Keratinocyte (primary cell): ENCODE measurements around the gene UNC13B. TPM values are rescaled to one million over a fixed set of nuclear protein-coding genes. Genes with fewer than 3 reads are reported as not detected.
"Not testable (repeated sequence)": the region's sequence is repeated elsewhere in the genome, so short reads cannot be mapped to it uniquely, and the experiment has no call there.

Experiments
- DNase-seq: peaks from one replicate; pipeline ENCODE4 v3.0.0-alpha.2; 2011; ENCODE audit warnings: low read depth, missing footprints, low spot score
- FAIRE-seq: peaks from 2 replicates; lab custom pipeline; 2011; peaks lifted over from hg19 to GRCh38; lab: Jason Lieb, UNC
- H2AFZ ChIP-seq: 2 replicates; pipeline ENCODE4 v1.6.0; 2012; ENCODE audit warnings: low read length, control low read depth, inconsistent platforms; ENCODE audit not compliant: control insufficient read depth
- H3K27ac ChIP-seq: 2 replicates; pipeline ENCODE4 v1.5.1; 2011; ENCODE audit warnings: low read length; ENCODE audit not compliant: control insufficient read depth, insufficient read depth
- H3K27me3 ChIP-seq: 3 replicates; pipeline ENCODE4 v1.6.0; 2011; ENCODE audit warnings: low read length; ENCODE audit not compliant: control insufficient read depth, insufficient read depth; ENCODE audit errors: extremely low read depth
- H3K36me3 ChIP-seq, 2 experiments: 2 replicates in 1 of 2; 3 replicates in 1 of 2; pipeline ENCODE4 v1.5.1; 2011; ENCODE audit warnings: low read length in 2 of 2, mild to moderate bottlenecking in 1 of 2; ENCODE audit not compliant: control insufficient read depth in 2 of 2, insufficient read depth in 2 of 2; ENCODE audit errors: extremely low read depth in 1 of 2
- H3K4me1 ChIP-seq: 3 replicates; pipeline ENCODE4 v1.5.1; 2011; ENCODE audit warnings: low read length; ENCODE audit not compliant: control insufficient read depth, insufficient read depth; ENCODE audit errors: extremely low read depth
- H3K4me2 ChIP-seq: 3 replicates; pipeline ENCODE4 v1.6.0; 2011; ENCODE audit warnings: low read depth, low read length; ENCODE audit not compliant: control insufficient read depth, insufficient read depth; ENCODE audit errors: extremely low read depth
- H3K4me3 ChIP-seq, 3 experiments: fragments of 200-600 bp in 1 of 3; sonication (generic) in 1 of 3; 2 replicates in 2 of 3; 3 replicates in 1 of 3; pipeline ENCODE4 v1.5.1; 2011 to 2016; ENCODE audit warnings: low read length in 3 of 3, mild to moderate bottlenecking in 3 of 3, control low read depth in 2 of 3, inconsistent platforms in 1 of 3, low read depth in 1 of 3, mixed read lengths in 1 of 3, mixed run types in 1 of 3, moderate library complexity in 1 of 3; ENCODE audit not compliant: control insufficient read depth in 2 of 3, insufficient read depth in 2 of 3; ENCODE audit errors: extremely low read depth in 1 of 3
- H3K79me2 ChIP-seq: 2 replicates; pipeline ENCODE4 v1.6.0; 2012; ENCODE audit warnings: low read length; ENCODE audit not compliant: control insufficient read depth, insufficient read depth
- H3K9ac ChIP-seq: 3 replicates; pipeline ENCODE4 v1.6.0; 2011; ENCODE audit warnings: low read length; ENCODE audit not compliant: control insufficient read depth, insufficient read depth; ENCODE audit errors: extremely low read depth
- H3K9me1 ChIP-seq: 3 replicates; pipeline ENCODE4 v1.6.0; 2011; ENCODE audit warnings: low read length; ENCODE audit not compliant: control insufficient read depth, insufficient read depth; ENCODE audit errors: extremely low read depth
- H3K9me3 ChIP-seq: 2 replicates; pipeline ENCODE4 v1.5.1; 2012; ENCODE audit warnings: low read depth, low read length; ENCODE audit not compliant: control insufficient read depth
- H4K20me1 ChIP-seq: 3 replicates; pipeline ENCODE4 v1.6.0; 2011; ENCODE audit warnings: low read length; ENCODE audit not compliant: control insufficient read depth, insufficient read depth; ENCODE audit errors: extremely low read depth
- EZH2 ChIP-seq: IDR thresholded peaks from one replicate; pipeline ENCODE4 v1.6.1; 2012; ENCODE audit warnings: inconsistent platforms, mild to moderate bottlenecking, low read length, moderate library complexity
- dilution Hi-C: fragments of 300-500 bp; cut with MboI; formaldehyde crosslinking; loops from one replicate; pipeline ENCODE4 v1.7.0; 2020; ENCODE audit warnings: low sequenced_read_pairs; ENCODE audit not compliant: extremely low pct_ligation_motif_present
- polyA plus RNA-seq, 5 experiments: library from polyadenylated mRNA; depleted of rRNA in 3 of 5; stranded (reverse) in 3 of 5; stranded (forward) in 1 of 5; unstranded in 1 of 5; fragments of >200 nt; gene quantifications; 1 replicate in 1 of 5; 2 replicates in 3 of 5; 3 replicates in 1 of 5; pipeline versions ENCODE4 v1.2.1 to v1.2.3, GENCODE V29; 2011 to 2012; ENCODE audit warnings: missing spikeins in 2 of 5, low read depth in 1 of 5, low replicate concordance in 1 of 5
- TF ChIP-seq, protein P1 (sequence below), 3 experiments: IDR thresholded peaks in 1 of 3; conservative IDR thresholded peaks in 1 of 3; optimal IDR thresholded peaks in 1 of 3; 2 replicates in 2 of 3; 3 replicates in 1 of 3; pipeline versions ENCODE3 to v1.5.1; 2011; ENCODE audit warnings: low read length in 3 of 3, mild to moderate bottlenecking in 3 of 3, moderate library complexity in 2 of 3, control low read depth in 1 of 3, inconsistent platforms in 1 of 3; ENCODE audit not compliant: insufficient read depth in 2 of 3; ENCODE audit errors: extremely low read depth in 1 of 3

Gene UNC13B
- polyA plus RNA-seq, 1 donor (not counting 4 experiments of a cell fraction or from before 2014, with no cell fraction given) = 9.3 TPM

- FAIRE-seq (no peak), DNase-seq (no peak)
- Histone ChIP-seq H3K4me3 (no peak overlapping the region), H4K20me1 (no peaks in the 10 kb centered on the region), H2AFZ (no peak overlapping the region), H3K4me1 (no peaks in the 10 kb centered on the region), H3K9me1 (no peaks in the 10 kb centered on the region), H3K9ac (no peak overlapping the region), H3K9me3 (no peaks in the 10 kb centered on the region), H3K79me2 (no peaks in the 10 kb centered on the region), H3K27ac (no peak overlapping the region), H3K36me3 (no peaks in the 10 kb centered on the region), H3K4me2 (no peak overlapping the region), H3K27me3 (no peaks in the 10 kb centered on the region)
- dilution Hi-C loops = no loop called here
- TF ChIP-seq, protein P1, sequence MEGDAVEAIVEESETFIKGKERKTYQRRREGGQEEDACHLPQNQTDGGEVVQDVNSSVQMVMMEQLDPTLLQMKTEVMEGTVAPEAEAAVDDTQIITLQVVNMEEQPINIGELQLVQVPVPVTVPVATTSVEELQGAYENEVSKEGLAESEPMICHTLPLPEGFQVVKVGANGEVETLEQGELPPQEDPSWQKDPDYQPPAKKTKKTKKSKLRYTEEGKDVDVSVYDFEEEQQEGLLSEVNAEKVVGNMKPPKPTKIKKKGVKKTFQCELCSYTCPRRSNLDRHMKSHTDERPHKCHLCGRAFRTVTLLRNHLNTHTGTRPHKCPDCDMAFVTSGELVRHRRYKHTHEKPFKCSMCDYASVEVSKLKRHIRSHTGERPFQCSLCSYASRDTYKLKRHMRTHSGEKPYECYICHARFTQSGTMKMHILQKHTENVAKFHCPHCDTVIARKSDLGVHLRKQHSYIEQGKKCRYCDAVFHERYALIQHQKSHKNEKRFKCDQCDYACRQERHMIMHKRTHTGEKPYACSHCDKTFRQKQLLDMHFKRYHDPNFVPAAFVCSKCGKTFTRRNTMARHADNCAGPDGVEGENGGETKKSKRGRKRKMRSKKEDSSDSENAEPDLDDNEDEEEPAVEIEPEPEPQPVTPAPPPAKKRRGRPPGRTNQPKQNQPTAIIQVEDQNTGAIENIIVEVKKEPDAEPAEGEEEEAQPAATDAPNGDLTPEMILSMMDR (optimal IDR thresholded peaks at IDR 0.05 in 1 of 3, IDR thresholded peaks at IDR 0.05 in 1 of 3, conservative IDR thresholded peaks at IDR 0.05 in 1 of 3; ENCODE audit: extremely low read depth in 1 of 3, insufficient read depth in 2 of 3, low read length in 3 of 3) = no peak
- no peak for TF ChIP-seq EZH2
Measured at GRCh38 chr9:35180801-35181200, 19.0 kb downstream of the UNC13B start.

DNA sequence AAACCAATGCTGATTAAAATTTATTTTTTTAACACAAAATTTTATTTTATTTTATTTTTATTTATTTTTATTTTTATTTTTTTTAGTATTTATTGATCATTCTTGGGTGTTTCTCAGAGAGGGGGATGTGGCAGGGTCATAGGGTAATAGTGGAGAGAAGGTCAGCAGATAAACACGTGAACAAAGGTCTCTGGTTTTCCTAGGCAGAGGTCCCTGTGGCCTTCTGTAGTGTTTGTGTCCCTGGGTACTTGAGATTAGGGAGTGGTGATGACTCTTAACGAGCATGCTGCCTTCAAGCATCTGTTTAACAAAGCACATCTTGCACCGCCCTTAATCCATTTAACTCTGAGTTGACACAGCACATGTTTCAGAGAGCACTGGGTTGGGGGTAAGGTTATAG, 20.6 kb downstream of the UNC13B start:
- H3K4me3 ChIP-seq, H3K27me3 ChIP-seq, H3K4me2 ChIP-seq, DNase-seq, H4K20me1 ChIP-seq, H3K79me2 ChIP-seq, H3K27ac ChIP-seq, H2AFZ ChIP-seq, H3K9me3 ChIP-seq, H3K9ac ChIP-seq, H3K36me3 ChIP-seq, H3K9me1 ChIP-seq, dilution Hi-C loops, FAIRE-seq, H3K4me1 ChIP-seq: not testable (repeated sequence)

- not testable (repeated sequence) for H3K79me2 ChIP-seq
Measured at GRCh38 chr9:35182996-35183754, 21.4 kb downstream of the UNC13B start.

DNA sequence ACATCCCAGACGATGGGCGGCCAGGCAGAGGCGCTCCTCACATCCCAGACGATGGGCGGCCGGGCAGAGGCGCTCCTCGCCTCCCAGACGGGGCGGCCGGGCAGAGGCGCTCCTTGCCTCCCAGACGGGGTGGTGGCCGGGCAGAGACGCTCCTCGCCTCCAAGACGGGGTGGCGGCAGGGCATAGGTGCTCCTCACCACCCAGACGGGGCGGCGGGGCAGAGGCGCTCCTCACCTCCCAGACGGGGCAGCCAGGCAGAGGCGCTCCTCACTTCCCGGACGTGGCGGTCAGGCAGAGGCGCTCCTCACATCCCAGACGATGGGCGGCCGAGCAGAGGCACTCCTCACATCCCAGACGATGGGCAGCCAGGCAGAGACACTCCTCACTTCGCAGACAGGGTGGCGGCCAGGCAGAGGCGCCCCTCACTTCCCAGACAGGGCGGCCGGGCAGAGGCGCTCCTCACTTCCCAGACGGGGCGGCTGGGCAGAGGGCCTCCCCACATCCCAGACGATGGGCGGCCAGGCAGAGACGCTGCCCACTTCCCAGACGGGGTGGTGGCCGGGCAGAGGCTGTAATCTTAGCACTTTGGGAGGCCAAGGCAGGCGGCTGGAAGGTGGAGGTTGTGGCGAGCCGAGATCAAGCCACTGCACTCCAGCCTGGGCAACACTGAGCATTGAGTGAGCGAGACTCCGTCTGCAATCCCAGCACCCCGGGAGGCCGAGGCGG, 22.1 kb downstream of the UNC13B start:
- H3K4me2 ChIP-seq, H4K20me1 ChIP-seq, H3K79me2 ChIP-seq, H3K27ac ChIP-seq, DNase-seq, H3K4me3 ChIP-seq, dilution Hi-C loops, H3K4me1 ChIP-seq, H3K9me1 ChIP-seq, FAIRE-seq, H2AFZ ChIP-seq, H3K9ac ChIP-seq, H3K27me3 ChIP-seq, H3K36me3 ChIP-seq, H3K9me3 ChIP-seq: not testable (repeated sequence)

More at GRCh38 chr9:35182996-35183754, 21.4 kb downstream of the UNC13B start:
- H3K4me2 ChIP-seq, H3K27me3 ChIP-seq, H4K20me1 ChIP-seq, dilution Hi-C loops, H3K27ac ChIP-seq, H3K9me3 ChIP-seq, H3K4me3 ChIP-seq, H3K36me3 ChIP-seq, DNase-seq, H3K9ac ChIP-seq, FAIRE-seq, H2AFZ ChIP-seq, H3K4me1 ChIP-seq, H3K9me1 ChIP-seq: not testable (repeated sequence)
